GM12874 (cell line): ENCODE results near the gene ANKK1.
A peak's percentile ranks its signal among the peaks of the same experiment; 100 is the strongest.

Source experiments
- CTCF ChIP-seq: IDR thresholded peaks from 2 replicates; pipeline ENCODE4 v1.5.1; 2011; ENCODE audit warnings: low read depth, mild to moderate bottlenecking, control low read depth, low read length, moderate library complexity; ENCODE audit not compliant: insufficient read depth

ANKK1 gene, protein sequence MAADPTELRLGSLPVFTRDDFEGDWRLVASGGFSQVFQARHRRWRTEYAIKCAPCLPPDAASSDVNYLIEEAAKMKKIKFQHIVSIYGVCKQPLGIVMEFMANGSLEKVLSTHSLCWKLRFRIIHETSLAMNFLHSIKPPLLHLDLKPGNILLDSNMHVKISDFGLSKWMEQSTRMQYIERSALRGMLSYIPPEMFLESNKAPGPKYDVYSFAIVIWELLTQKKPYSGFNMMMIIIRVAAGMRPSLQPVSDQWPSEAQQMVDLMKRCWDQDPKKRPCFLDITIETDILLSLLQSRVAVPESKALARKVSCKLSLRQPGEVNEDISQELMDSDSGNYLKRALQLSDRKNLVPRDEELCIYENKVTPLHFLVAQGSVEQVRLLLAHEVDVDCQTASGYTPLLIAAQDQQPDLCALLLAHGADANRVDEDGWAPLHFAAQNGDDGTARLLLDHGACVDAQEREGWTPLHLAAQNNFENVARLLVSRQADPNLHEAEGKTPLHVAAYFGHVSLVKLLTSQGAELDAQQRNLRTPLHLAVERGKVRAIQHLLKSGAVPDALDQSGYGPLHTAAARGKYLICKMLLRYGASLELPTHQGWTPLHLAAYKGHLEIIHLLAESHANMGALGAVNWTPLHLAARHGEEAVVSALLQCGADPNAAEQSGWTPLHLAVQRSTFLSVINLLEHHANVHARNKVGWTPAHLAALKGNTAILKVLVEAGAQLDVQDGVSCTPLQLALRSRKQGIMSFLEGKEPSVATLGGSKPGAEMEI

DNA sequence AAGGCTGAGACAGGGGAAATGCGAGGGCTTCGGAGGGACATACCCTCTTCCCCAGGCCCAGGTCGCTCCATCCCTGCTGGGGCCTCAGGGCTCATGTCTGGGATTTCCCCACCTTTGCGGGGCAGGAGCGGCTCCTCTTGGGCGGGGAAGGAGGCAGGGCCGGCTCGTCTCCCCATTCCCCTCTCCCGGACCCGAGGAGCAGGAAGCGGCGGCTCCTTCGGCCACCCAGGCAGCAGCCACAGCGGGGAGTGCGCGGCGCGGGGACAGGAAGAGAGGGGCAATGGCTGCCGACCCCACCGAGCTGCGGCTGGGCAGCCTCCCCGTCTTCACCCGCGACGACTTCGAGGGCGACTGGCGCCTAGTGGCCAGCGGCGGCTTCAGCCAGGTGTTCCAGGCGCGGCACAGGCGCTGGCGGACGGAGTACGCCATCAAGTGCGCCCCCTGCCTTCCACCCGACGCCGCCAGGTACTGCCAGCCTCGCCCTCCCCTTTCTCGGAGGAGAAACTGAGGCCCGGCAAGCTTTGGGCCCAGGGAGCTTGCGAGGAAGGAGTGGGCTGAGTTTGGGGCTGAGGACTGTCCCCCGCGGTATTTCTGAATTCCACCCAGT is at the start of gene ANKK1:
Gene ANKK1, plus strand, starts transcription at position 175 of the 607 bp plus-strand sequence. Its CDS starts 106 bp downstream, at position 281.
- 0 out of 2 replicates have a peak, but pooled peaks have one; percentile 9 for TF ChIP-seq CTCF

DNA sequence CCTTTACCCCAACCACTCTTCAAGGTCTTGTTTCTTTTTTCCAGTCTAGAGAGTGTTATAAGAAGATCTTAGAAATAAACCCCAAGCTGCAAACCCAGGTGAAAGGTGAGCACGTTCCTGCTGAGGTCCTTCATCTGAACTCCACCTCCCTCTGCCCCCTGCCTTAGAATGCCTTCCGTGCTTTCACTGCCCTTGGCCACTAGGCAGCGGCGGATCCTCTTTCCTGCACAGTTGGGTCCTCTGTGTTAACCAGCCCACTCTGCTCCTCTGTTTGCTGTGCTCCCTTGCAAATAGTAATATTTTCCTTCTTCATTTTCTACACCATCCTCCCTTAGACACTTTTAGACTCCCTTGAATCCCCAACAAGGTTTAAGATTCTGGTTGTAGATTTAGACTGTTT is 48.8 kb upstream of the ANKK1 start:
- TF ChIP-seq CTCF = no peak

DNA sequence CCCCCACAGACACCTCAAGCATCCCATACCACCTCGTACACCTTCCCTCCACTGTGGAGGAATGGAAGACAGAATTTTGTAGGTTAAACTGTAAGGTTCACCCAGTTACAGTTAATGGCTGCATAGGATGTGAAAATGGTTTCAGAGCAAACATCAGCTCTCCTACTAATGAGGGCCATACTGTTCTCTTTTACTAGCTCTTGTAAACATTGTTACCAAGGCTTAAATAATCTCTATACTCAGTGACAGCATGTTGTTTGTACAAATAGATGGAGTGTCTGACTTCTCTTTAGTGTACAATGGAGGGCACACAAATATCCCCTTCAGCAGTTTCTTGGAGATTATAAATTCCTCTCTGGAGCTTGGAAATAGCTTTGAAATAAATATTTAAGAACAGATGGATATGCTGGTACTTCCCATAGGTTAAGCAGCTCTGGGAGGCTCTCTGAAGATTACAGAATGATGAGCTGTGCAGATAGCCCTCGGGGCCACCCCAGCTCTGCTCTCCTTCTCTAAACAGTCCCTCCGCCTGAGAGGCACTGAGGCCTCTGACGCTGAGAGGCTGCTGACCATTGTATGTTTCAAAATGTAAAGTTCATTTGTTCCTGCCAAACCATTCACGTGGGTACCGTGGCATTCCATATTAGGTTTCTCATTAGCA is 47.5 kb upstream of the ANKK1 start:
- no peak for TF ChIP-seq CTCF

DNA sequence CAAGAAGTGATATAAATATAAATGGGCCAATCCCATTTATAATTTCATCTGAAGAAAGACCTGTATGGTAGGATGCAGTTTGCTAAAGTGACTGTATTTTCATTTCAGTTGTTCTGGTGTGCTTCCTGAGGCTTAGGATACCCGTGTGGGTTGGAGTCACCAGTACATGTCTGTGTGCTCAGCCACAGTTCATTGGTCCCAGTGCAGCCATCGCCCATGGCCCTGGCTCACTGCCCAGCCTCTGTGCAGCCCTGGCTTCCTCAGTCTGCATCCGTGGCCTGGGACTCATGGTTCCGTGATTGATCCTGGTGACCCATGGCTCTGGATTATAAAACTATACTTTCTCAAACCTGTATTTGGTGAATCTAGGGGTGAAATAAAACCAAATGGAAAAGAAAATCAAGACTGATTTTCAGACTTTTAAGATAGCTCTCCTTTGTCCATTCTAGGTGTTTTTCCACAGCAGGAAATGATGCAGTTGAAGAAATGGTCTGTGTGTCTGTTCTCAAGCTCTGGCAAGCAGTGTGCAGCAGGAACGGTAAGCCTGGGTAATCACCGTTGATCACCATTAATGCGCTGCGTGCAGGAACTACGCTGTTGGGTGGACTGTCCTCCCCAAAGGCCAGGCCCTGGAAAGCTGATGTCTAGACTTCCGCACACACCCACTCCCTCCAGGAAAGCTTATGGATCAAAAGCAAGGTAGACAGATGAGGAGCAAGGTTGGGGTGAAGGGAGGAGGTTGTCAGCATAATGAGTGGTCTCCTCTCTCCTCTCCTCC is 46.0 kb upstream of the ANKK1 start:
- no peak for TF ChIP-seq CTCF

- TF ChIP-seq CTCF = no peak
Observed at GRCh38 chr11:113345978-113346377, 41.6 kb upstream of the ANKK1 start.

GRCh38 chr11:113349528-113349927 is 38.1 kb upstream of the ANKK1 start:
- TF ChIP-seq CTCF = no peak
